Activated CD8-positive, alpha-beta memory T cell treated with anti-CD3 and anti-CD28 coated beads for 36 hours (primary cell): ENCODE data around the gene METAP2. TPM values are rescaled to one million over a fixed set of nuclear protein-coding genes. Genes with fewer than 3 reads are reported as not detected.
"Not testable (repeated sequence)": the region's sequence is repeated elsewhere in the genome, so short reads cannot be mapped to it uniquely, and the experiment has no call there.

ENCODE experiments used
- CTCF ChIA-PET: fragments of 350-600 bp; sonication (Branson Sonifier 250); formaldehyde crosslinking; loops from one replicate; lab custom pipeline; 2021; ENCODE audit warnings: antibody characterized with exemption; lab: Charles Lee
- POLR2A ChIA-PET: fragments of 350-600 bp; sonication (Branson Sonifier 250); formaldehyde crosslinking; loops from one replicate; lab custom pipeline; 2021; ENCODE audit warnings: antibody characterized with exemption; lab: Charles Lee
- total RNA-seq, 2 experiments: library from RNA; stranded (reverse); gene quantifications; one replicate each; pipeline ENCODE4 v1.2.3, GENCODE V29; 2021

Gene METAP2
- total RNA-seq, 2 experiments from 2014 or later = 117 to 122 TPM

- CTCF ChIA-PET = interaction anchor here (1.2 kb wide), 1 partner anchor 344 kb away, joined by 3 read pairs; no protein-coding TSS in a partner anchor
These were observed 13.1 kb upstream of the METAP2 start for GRCh38 chr12:95460896-95461295.

GRCh38 chr12:95462081-95462480, 11.9 kb upstream of the METAP2 start:
- ChIA-PET POLR2A (no interaction called here), CTCF (no interaction called here)

More at GRCh38 chr12:95460896-95461295, 13.1 kb upstream of the METAP2 start:
- POLR2A ChIA-PET = interaction anchor here (0.6 to 0.7 kb wide), 2 partner anchors 42 to 1980 kb away, joined by 3 to 6 read pairs; no protein-coding TSS in a partner anchor

DNA sequence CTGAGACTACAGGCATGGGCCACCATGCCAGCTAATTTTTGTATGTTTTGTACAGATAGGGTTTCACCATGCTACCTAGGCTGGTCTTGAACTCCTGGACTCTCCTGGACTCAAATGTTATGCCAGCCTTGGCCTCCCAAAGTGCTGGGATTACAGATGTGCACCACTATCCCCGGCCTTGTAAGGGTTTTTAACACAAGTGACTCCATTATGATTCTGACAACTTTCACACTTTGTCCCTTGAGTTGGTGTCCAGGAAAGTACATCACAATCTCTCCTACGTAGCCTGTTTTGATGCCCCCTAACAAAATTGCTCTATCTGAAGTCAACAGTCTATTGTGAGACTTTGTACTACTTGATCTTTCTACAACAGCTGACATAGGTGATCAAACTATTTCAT, 11.4 kb upstream of the METAP2 start:
- ChIA-PET CTCF (no interaction called here), POLR2A (no interaction called here)

GRCh38 chr12:95463050-95463449, 10.9 kb upstream of the METAP2 start:
- ChIA-PET POLR2A (no interaction called here), CTCF (no interaction called here)

GRCh38 chr12:95463776-95464175, 10.2 kb upstream of the METAP2 start:
- CTCF ChIA-PET = interaction anchor here (0.5 kb wide), 1 partner anchor 14 kb away, joined by 3 read pairs; no protein-coding TSS in a partner anchor
- POLR2A ChIA-PET = not testable (repeated sequence)

DNA sequence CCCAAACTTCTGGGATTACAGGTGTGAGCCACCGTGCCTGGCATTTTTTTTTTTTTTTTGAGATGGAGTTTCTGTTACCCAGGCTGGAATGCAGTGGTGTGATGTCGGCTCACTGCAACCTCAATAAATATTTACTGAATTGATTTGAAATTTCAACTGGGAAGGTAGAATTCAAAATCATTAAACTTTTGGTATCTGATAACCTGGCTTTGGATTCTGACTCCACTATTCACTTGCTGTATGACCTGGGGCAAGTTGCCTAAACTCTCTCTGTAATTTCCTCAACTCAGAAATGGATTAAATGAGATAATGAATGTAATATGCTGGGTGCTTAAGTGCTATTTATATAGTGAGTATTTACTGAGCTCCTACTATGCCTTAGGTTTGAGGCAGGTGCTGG, 8.7 kb upstream of the METAP2 start:
- ChIA-PET CTCF (no interaction called here), POLR2A (no interaction called here)

DNA sequence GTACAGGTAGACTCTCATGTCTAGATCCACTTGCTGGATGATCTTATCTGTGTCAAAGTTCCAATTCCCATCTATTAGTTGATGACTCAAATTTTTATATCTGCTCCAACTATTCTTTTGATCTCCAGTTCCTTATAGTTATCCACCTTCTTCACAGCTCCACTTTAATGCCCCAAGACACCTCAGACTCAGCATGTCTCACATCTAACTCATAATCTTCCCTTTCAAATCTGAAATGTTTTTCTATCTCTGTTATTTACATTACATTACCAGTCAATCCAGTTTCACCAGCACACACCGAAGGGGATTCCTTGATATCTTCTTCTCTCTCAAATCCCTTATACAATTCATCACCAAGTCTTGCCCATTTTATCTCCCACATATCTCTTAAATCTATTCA, 3.7 kb upstream of the METAP2 start:
- ChIA-PET POLR2A (no interaction called here), CTCF (no interaction called here)

DNA sequence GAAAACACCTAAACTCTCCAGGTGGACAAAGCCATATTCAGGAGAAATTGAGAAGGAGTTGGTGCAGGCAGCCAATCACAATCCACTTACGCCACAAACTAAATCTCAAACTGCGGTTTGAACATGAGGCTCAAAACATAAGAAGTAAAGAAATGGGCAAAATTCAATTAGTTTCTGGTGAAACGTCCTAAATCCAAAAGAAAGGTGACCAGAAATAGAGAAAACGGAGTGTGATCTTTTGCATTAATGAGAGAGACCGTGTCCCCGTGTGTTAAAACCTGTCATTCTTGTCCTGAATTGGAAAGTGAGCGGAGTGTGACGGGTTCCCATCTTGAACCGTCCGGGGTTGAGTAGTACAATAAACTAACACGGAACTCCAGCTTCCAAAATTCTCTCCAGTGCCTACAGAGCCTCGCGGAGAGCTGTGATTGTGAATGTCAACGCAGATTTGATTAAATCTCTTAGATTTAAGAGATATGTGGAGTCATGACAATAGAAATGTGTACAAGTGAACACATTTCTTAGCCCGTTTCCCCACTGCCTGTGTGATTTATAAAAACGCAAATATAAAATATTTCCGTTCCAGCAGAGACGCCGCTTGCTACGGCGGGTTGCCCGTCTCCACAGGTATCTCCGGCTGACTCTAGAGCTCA, 595 bp upstream of the METAP2 start:
- ChIA-PET POLR2A (interaction anchor here (0.7 to 1.6 kb wide), 7 partner anchors 26 to 562 kb away, joined by 3 to 9 read pairs (median 3); partner anchors contain the start of genes FGD6, LTA4H and VEZT), CTCF (interaction anchor here (0.9 to 1.6 kb wide), 4 partner anchors 61 to 470 kb away, joined by 3 to 4 read pairs (median 4); partner anchors contain the start of genes FGD6, NDUFA12 and VEZT)

DNA sequence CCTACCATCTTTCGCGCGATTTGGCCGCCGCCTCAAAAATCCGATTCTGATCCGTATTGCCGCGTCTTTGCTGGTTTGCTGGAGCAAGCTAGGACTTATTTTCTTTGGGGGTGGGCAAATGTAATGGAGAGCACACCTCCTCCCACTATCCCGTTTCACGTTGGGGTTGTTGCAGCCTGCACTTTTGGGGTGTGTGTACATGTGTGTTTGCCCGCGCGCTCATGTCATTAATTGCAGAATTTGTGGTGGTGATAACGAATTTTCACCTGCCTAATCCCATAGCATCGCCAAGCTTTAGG, 657 bp downstream of the METAP2 start:
- CTCF ChIA-PET = interaction anchor here (1.1 to 1.6 kb wide), 2 partner anchors 401 to 471 kb away, joined by 3 to 4 read pairs; partner anchors contain the start of genes NDUFA12 and NR2C1
- POLR2A ChIA-PET = interaction anchor here (0.6 to 1.6 kb wide), 3 partner anchors 42 to 257 kb away, joined by 3 to 9 read pairs (median 7); partner anchors contain the start of genes FGD6 and VEZT

DNA sequence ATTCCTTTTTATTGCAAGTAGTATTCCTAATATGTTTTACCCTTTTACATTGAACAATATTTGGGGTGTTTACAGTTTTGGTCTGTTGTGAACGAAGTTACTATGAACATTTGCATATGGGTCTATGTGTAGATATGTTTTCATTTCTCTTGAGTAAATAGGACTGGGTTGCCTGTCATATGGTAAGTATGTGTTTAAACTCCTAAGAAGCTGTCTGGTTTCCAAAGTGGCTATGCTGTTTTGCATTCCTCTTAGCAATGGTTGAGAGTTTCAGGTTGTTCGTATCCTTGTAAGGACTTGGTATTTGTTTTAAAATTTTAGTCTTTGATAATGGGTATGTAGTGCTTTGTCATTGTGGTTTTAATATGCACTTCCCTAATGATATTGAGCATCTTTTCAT, 6.3 kb downstream of the METAP2 start:
- CTCF ChIA-PET = no interaction called here
- POLR2A ChIA-PET = no interaction called here

DNA sequence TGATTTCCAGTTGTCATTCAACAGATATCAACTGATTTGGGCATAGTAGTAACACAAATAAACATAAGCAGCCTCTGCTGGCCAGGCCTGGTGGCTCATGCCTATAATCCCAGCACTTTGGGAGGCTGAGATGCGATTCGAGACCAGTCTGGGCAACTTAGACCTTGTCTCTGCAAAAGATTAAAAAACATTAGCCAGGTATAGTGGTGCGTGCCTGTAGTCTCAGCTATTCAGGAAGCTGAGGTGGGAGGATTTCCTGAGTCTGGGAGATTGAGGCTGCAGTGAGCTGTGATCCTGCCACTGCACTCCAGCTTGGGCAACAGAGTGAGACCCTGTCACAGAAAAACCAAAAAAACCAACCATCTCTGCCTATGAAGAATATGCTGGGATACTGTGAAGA, 7.1 kb downstream of the METAP2 start:
- ChIA-PET POLR2A (no interaction called here), CTCF (no interaction called here)

- POLR2A ChIA-PET = interaction anchor here (0.7 kb wide), 1 partner anchor 160 kb away, joined by 3 read pairs; no protein-coding TSS in a partner anchor
- CTCF ChIA-PET = no interaction called here
These were observed 7.9 kb downstream of the METAP2 start for GRCh38 chr12:95481888-95482287.

- CTCF ChIA-PET = not testable (repeated sequence)
- POLR2A ChIA-PET = interaction anchor here (0.6 to 0.7 kb wide), 3 partner anchors 15 to 160 kb away, joined by 3 to 7 read pairs (median 3); no protein-coding TSS in a partner anchor
These were observed 8.6 kb downstream of the METAP2 start for GRCh38 chr12:95482564-95482963.

DNA sequence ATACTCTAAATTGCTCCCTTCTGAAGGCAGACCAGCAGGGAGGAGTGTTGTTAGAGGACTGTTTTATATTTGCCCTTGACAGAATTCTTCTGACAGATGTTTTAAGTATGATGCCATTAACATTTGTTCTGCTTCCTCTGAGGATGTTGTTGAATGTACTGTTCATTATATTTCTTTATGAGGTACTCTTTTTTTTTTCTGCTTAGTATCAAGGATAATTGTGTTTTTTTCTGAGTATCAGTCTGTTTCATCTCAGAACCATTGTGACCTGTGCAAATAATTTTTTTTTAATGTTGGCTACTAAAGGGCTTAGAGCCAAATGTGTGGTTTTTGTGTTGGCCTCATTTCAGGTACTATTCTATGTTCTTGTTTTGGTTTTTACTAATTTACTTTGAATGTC, 10.6 kb downstream of the METAP2 start:
- ChIA-PET POLR2A (no interaction called here), CTCF (no interaction called here)

DNA sequence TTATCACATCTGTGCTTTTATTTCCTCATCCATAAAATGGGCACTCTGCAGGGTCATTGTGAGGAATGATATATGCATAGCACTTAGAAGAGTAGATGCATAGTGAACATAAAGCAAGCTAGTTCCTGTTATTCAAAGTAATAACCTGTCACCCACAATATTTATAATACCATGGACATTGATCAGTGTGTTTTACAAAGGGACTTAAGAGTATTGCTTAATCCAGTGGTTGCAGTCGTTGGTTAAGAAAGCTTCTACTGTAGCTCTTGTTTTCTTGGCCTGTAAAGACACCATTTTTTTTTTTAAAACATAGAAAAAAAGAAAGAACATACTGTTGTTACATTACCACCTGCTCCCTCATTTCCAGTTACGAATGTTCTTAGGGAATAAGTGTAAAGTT, 13.1 kb downstream of the METAP2 start:
- CTCF ChIA-PET = no interaction called here
- POLR2A ChIA-PET = no interaction called here

- POLR2A ChIA-PET = no interaction called here
- CTCF ChIA-PET = no interaction called here
These were observed 18.5 kb downstream of the METAP2 start for GRCh38 chr12:95492462-95492861.

GRCh38 chr12:95494888-95495287, 20.9 kb downstream of the METAP2 start:
- CTCF ChIA-PET = no interaction called here
- POLR2A ChIA-PET = no interaction called here

- POLR2A ChIA-PET = no interaction called here
- CTCF ChIA-PET = no interaction called here
These were observed 21.5 kb downstream of the METAP2 start for GRCh38 chr12:95495433-95495832.

- ChIA-PET CTCF (no interaction called here), POLR2A (no interaction called here)
These were observed 23.1 kb downstream of the METAP2 start for GRCh38 chr12:95497031-95497430.

GRCh38 chr12:95498968-95499367, 25.0 kb downstream of the METAP2 start:
- ChIA-PET CTCF (no interaction called here), POLR2A (no interaction called here)

- POLR2A ChIA-PET = no interaction called here
These were observed 25.8 kb downstream of the METAP2 start for GRCh38 chr12:95499772-95500171.

More at GRCh38 chr12:95499772-95500171, 25.8 kb downstream of the METAP2 start:
- CTCF ChIA-PET = no interaction called here
